Body of pancreas (tissue), 4 donors: Measurements from ENCODE around the gene PRKD1.

Source experiments
- CTCF ChIP-seq, 7 experiments: fragments of 450-650 bp in 4 of 7; fragments of 200-600 bp in 3 of 7; sonication (generic) in 3 of 7; IDR thresholded peaks; one replicate each; pipeline ENCODE4 v1.5.1; 2016 to 2019; ENCODE audit warnings: antibody characterized with exemption in 7 of 7
- POLR2A ChIP-seq, 3 donors: fragments of 450-650 bp; IDR thresholded peaks; one replicate each; pipeline ENCODE4 v1.6.1; 2016; ENCODE audit warnings: antibody characterized with exemption in 3 of 3, mild to moderate bottlenecking in 2 of 3

- TF ChIP-seq CTCF (IDR thresholded peaks at IDR 0.05) (no peak), POLR2A (IDR thresholded peaks at IDR 0.05) (no peak)
Observed at GRCh38 chr14:29804481-29805266, 123.0 kb downstream of the PRKD1 start.
